ENCODE measurements around the gene LIMCH1. TPM values are rescaled to one million over a fixed set of nuclear protein-coding genes. Genes with fewer than 3 reads are reported as not detected.
"Not testable (repeated sequence)": the region's sequence is repeated elsewhere in the genome, so short reads cannot be mapped to it uniquely, and the experiment has no call there.

The LIMCH1 gene, protein sequence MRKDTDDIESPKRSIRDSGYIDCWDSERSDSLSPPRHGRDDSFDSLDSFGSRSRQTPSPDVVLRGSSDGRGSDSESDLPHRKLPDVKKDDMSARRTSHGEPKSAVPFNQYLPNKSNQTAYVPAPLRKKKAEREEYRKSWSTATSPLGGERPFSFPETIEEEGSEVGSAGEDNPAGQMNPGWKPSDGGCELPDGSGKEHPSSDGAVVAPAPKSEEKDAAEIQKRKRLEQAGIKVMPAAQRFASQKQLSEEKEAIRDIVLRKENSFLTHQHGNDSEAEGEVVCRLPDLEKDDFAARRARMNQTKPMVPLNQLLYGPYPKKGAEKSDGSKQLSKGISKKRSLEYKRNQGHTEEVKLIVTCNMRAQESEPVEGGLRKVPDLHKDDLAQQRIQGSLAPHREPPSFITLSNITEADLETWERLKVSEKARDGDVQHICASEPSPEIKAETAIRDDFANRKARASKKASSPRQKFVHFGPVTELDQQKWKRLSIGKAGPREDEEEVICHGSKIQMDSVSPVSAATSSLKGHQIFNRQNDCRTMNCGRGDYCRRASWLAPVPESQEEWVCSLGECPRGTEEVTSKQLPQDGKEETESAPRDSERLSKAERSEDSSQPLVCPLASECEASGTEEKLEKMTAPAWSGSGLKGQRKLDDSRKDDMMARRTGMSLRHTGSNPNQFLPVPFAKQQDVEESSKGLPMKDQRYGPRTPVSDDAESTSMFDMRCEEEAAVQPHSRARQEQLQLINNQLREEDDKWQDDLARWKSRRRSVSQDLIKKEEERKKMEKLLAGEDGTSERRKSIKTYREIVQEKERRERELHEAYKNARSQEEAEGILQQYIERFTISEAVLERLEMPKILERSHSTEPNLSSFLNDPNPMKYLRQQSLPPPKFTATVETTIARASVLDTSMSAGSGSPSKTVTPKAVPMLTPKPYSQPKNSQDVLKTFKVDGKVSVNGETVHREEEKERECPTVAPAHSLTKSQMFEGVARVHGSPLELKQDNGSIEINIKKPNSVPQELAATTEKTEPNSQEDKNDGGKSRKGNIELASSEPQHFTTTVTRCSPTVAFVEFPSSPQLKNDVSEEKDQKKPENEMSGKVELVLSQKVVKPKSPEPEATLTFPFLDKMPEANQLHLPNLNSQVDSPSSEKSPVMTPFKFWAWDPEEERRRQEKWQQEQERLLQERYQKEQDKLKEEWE (N-terminal part only)
- polyA plus RNA-seq (ENCODE audit: insufficient read length in 3 of 3) = 100 to 1,000 TPM; 107 to 120 (median 108) TPM

DNA sequence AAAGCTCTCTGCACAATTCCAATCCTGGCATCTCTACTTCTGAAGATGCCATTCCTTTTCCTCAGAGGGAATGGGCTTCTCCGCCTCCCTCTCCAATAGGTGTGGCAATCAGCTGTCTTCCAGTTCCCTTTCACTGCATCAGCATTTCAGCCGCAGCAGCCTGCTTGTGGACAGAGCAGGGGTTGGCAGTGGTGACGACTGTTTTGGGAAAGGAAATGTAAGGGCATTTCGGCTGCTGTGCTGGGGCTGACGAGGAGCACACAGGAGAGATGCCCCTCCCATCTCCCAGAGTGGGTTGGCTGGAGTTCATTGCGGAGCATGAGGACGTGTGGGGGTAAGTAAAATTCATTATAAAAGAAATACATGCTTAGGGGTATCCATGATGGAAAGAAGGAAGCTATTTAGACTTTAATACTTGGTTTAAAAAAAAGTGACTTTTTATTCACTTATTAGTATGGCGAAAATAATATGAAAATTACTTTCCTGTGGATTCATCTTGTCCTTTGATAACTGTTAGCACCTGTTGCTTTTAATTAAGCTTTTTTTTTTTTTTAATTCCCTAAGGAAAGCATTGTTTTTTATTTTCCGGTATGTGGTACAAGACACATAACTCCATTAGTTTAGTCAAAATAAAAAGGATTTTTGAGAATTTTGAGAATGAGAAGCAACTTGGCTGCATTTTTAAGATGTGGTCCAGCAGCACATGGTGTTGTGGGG is at the start of gene LIMCH1:
Gene LIMCH1, plus strand, starts transcription at position 141 of the 717 bp plus-strand sequence. CDS start 67,839 bp downstream, outside the sequence.
- no peak for DNase-seq (ENCODE audit: low read depth in 3 of 3, low spot score in 2 of 3)

DNA sequence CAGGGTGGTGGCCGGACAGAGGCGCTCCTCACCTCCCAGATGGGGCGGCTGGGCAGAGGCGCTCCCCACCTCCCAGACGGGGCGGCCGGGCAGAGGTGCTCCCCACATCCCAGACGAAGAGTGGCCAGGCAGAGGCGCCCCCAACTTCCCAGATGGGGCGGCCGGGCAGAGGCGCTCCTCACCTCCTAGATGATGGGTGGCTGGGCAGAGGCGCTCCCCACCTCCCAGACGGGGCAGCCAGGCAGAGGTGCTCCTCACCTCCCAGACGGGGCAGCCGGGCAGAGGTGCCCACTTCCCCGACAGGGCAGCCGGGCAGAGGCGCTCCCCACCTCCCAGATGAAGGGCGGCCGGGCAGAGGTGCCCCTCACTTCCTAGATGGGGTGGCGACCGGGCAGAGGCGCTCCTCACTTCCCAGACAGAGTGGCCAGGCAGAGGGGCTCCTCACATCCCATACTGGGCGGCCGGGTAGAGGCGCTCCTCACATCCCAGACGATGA is 46.8 kb upstream of the LIMCH1 start:
- DNase-seq (ENCODE audit: low read depth in 3 of 3, low spot score in 2 of 3) = not testable (repeated sequence)

DNA sequence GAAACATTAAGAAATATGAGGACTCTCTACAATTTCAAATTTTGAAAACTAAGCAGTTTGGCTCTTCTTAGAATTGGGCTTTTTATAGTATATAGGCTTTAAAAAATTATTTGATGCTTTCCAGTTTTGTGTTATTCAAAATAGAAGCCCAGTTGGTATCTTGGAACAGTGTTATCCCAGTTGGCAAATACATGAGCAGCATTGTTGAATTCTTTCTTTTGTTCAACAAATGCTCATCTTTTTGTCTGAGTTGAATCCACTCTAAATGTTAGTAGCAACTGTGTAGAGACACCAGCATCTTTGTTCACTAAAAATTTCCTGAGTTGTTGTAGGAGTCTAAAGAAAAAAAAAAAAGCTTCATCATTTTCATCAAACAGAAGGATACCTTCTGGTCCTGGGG is 41.0 kb upstream of the LIMCH1 start:
- no peak for DNase-seq (ENCODE audit: low read depth in 3 of 3, low spot score in 2 of 3)

DNA sequence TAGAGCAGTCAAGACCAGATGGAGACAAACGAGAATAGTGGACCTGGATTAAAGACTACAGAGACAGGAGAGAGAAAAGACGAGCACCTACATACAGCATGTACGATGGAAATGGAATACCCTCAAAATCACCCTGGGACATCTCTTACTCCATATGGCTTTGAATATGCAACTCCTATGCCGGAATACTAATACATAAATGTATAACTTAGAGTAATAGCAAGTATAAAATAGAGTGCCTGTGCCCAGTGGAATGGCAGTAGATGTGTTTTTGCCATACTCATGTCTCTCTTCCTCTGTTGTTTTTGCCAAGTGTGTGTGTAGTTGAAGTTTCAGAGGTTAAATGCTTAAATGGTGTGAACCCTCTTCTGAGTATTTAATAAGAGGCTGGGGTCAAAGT is 39.8 kb upstream of the LIMCH1 start:
- DNase-seq (ENCODE audit: low read depth in 3 of 3, low spot score in 2 of 3) = no peak

DNA sequence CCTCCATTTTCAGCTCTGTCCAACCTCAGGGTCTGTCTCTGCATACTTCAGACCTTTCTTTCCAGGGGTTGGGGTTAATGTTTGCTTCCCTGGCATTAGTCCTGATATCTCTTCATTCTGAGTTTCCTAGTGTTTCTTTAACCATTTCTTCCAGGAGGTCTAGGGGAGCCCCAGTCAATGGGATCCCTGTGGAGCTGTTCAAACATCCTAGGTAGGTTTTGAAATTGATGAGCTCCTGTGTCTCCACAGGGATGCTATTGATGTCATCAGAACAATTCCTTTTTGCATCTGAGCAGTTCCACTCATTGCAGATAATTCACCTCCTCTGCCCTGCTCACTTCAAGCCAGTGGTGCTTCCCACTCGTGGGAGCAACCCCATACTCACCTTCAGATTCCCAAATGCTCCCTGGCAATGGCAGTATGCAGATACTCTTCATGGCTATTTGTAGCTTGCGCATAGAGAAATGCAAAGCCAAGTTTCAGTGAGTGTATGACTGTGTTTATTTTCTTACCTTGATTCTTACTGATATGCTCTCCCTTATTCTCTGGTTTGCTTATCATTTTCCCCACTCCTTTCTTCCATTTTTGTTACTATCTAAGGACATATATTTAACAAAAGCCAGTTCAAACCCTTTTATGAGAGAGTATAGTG is 33.7 kb upstream of the LIMCH1 start:
- DNase-seq (ENCODE audit: low read depth in 3 of 3, low spot score in 2 of 3) = no peak

DNA sequence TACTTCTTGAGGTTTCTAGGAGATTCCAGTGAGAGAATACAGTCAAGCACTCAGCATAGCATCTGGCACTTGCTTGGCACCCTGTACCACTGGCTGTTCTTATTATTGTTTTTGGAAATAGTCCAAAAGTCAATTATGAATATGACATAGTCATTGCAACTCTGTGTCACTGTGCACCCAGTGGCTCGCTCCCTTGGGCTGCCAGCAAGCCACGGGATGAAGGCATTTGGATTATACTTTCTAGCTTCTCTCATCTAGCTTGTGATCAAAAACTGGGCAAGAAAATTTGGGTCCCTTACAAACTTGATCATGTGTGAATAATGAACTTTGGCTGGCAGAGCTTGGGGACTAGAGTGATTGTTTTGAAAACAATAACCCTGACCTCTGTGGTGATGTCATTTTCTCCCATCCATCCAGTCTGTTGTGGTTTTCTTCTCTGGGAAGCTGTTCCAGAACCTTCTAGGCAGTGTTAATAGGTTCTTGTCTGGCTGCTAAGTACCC is 32.7 kb upstream of the LIMCH1 start:
- DNase-seq (ENCODE audit: low read depth in 3 of 3, low spot score in 2 of 3) = no peak

DNA sequence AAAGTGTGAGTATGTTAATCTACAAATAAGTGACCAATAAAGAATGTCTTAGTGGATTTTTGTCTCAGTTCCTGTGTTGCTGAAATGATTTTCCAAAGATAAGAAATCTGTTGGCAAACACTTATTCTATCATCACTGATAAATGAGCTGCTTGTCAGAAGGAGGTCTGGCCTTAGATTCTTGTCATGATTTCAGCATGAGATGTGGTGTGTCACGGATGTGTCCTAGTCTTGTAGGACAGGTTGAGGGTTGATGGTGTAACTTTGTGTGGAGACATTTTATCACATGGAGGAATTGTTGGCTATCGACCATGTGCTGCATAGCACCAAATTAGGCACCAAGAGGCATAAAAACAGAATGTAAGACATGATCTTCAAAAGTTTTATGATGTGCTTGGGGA is 31.8 kb upstream of the LIMCH1 start:
- no peak for DNase-seq (ENCODE audit: low read depth in 3 of 3, low spot score in 2 of 3)

DNA sequence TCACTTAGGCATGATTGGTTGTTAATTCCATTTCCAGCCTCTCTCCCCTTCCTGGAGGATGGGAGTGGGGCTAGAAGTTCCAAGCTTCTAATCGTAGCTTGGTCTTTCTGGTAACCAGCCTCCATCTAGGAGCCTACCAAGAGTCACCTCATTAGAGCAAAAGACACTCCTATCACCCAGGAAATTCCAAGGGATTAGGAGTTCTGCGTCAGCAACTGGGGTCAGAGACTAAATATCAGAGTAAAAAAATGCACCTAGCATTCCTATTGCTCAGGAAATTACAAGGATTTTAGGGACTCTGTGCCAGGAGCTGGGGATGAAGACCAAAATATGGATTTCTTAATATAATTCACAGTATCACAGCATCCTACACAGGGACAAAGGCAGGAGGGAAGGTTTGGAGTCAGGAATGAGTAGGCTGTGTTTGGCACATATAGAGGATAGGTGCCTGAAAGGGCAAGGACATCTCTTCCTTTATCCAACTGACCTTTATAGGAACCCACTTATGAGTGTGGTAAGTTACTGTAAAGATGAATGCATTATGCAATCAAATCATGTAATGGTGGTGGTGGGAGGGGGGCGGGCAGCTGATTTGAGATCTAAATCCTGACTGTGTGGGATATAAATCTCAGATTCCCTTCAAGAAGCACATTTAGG is 30.5 kb upstream of the LIMCH1 start:
- no peak for DNase-seq (ENCODE audit: low read depth in 3 of 3, low spot score in 2 of 3)

DNA sequence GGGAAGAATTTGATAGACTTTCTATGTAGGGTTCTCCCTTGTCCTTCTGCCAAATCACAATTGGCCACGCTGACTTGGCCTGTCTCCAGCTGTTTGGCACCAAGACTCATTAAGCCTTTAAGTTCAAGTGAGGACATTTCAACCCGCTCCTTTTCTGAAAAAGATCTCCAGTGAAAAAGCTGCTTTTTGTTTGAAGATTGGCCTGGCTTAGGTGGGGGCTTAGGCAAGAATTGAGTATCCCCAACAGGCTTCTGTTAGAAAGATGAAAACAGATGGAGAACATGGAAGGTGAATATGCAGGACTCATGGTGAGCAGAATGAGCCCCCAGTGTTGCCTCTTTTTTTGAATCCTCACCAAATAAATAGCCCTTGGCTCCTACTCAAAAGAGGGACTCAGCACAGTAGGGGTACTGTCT is 28.5 kb upstream of the LIMCH1 start:
- no peak for DNase-seq (ENCODE audit: low read depth in 3 of 3, low spot score in 2 of 3)

DNA sequence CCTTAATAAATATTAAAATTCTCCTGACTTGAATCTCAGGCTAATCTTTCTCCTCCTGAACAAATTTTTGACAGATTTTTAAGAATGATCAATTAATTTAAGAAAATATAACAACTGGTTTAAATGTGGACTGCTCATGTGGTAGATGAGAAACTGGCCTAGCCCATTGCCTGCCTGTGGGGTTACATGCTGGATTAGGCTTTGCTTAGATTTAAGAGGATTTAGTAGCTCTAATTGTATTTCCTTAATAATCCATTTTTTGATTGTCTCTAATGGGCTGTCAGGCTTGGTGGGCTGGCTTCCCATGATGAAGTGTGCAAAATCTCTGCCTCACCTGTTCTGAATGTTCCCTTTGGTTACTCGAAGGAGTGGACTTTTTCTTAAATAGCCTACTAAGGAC is 27.8 kb upstream of the LIMCH1 start:
- no peak for DNase-seq (ENCODE audit: low read depth in 3 of 3, low spot score in 2 of 3)

DNA sequence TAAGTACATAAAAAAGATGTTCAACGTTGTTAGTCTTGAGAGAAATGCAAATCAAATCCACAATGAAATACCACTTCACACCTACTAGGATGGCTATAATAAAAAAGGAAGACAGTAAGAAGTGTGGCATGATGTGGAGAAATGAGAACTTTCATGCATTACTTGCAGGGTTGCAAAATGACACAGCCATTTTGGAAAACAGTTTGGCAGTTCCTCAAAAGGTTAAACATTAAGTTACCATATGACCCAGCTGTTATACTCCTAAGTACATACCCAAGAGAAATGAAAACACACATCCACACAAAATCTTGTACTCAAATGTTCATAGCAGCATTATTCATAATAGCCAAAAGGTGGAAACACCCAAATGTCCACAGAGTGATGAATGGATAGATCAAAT is 25.8 kb upstream of the LIMCH1 start:
- no peak for DNase-seq (ENCODE audit: low read depth in 3 of 3, low spot score in 2 of 3)

DNA sequence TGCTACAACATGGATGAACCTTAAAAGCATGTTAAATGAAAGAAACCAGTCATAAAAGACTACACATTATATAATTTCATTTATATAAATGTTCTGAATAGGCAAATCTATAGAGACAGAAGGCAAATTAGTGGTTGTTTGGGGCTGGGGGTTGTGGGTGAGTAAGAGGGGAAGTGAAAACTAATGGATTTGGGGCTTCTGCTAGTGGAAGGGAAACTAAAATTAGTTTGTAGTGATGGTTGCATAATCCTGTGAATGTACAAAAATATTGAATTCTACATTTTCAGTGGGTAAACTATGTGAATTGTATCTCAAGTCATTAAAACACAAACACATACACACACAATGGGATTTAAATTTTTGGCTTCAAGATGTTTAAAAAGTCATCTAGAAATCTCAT is 25.4 kb upstream of the LIMCH1 start:
- no peak for DNase-seq (ENCODE audit: low read depth in 3 of 3, low spot score in 2 of 3)

DNA sequence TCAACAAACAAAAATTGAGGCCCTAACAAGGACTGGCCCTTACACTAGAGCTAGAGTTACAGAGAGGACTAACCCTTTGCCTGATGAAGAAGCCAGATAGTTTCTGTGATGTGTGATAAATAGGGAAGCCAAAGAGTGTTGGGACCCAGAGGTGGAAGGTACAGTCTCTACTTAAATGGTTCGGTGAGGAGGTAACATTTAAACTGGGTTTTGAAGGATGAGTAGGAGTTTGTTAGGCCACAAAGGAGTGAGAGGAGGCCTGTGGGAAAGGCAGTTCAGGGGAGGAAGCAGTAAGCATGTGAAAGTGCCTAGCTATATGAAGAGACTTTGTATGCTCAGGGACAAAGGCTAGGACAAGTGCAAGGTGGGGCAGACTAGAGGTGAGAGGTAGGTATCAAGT is 23.8 kb upstream of the LIMCH1 start:
- no peak for DNase-seq (ENCODE audit: low read depth in 3 of 3, low spot score in 2 of 3)

DNA sequence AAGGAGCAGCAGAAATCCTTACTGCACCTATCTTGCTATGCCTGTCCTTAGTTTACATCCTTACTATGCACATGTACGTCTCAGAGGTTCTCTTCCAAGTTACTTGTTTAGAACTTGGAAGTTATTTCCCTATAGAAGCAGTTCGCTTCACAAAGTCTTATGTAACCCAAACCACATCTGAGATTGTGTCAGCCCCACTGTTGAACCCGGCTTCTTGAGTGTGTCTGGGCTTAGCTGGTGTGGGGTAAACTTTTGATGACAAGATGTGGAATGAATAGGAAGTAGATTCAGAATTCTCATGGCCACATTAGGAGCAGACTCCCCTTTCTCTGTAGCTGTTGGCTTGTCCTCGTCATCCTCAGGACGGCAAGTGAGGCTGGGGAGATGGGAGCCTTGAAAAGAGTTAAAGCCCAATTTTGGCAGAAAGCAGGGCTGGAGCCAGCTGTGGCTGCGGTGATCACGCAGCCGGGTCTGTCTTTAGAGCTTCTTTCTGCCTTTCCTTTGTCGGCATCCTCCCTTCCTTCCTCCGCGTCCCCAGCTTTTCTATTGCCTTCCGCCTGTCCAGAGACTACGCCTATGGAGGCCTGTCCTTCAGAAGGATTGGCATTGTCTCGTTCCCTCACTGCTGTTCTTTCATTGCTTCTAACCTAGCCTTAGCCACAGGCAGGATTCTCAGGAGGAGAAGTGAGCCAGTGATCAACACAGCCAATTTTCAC is 23.0 kb upstream of the LIMCH1 start:
- no peak for DNase-seq (ENCODE audit: low read depth in 3 of 3, low spot score in 2 of 3)

DNA sequence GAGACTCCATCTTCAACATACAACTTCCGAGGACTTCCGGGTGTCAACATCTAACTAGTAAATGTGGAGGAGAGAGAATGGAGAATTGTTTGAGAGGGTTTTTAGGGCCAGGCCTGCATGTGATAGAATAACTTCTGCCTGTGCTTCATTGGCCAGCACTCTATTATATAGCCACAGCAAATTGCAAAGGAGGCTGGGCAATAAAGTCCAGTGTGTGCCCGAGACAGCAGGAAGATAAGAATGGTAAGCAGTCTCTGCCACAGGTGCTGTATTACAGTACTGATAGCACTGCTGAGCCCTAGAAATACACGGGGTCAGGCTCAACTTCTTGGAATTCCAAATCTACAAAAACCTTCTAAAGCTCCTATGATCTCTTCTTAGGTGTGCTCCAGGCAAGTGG is 20.8 kb upstream of the LIMCH1 start:
- DNase-seq (ENCODE audit: low read depth in 3 of 3, low spot score in 2 of 3) = no peak

DNA sequence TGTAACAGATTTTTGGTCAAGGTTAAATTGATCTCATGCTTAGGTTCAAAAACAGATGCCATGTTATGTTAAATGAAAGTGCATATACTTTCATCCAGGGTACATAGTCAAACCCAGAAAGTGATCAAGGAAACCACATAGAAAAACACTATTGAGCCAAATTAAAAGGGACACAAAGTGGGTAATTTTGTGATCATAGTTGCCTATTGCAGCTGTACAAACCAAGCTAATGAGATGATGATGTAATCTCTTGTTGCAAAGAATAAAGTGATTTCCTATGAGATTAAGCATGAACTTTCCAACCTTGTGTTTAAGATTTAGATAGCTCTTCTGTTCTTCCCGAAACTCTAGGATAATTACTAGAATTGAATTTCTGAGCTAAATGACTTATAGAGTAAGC is 20.2 kb upstream of the LIMCH1 start:
- DNase-seq (ENCODE audit: low read depth in 3 of 3, low spot score in 2 of 3) = no peak

DNA sequence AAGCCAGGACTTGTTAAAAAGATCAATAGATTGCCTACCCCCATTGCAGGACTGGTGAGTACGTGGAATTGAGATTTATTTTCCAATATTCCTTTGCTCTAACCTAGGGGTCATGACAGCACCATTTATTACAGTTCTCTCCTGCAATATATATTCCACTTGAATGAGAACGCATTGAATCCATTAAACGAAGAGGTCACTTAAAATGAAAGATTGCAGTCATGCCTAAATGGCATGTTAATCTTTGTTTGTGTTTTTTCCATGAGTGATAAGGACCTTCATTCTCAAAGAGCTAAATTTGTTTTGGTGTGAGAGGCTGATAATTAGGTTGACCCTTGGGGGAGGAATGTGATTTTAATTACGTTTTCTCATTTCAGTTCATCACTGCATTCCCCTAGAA is 13.5 kb upstream of the LIMCH1 start:
- DNase-seq (ENCODE audit: low read depth in 3 of 3, low spot score in 2 of 3) = no peak

DNA sequence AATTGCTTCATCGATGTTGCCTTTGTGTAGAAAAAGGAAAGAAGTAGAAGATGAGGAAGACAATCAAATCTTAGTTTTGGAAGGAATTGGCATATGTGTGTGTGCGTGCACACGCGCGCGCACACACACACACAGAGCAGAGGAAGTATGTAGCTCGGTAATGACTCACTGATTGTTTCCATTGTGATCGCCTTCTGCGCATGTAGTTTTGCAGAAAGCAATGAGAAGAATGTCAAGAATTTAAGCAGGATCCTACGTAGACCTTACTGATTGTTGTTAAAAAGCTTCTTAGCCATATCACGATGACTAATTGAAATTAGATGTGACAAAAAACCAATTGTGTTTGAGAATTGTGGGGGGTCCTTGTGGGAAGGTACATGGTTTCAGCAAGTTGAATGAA is 12.8 kb upstream of the LIMCH1 start:
- no peak for DNase-seq (ENCODE audit: low read depth in 3 of 3, low spot score in 2 of 3)
